Measurements from ENCODE around the gene RNGTT. TPM values are rescaled to one million over a fixed set of nuclear protein-coding genes. Genes with fewer than 3 reads are reported as not detected.
"Not testable (repeated sequence)": the region's sequence is repeated elsewhere in the genome, so short reads cannot be mapped to it uniquely, and the experiment has no call there.

RNGTT gene
- total RNA-seq, 1 donor from 2014 or later, result 8.9 TPM

- DNase-seq (ENCODE audit: low read depth in 2 of 2), result peak in 1 of 2 donors; percentile 2
These were observed 148.5 kb downstream of the RNGTT start for GRCh38 chr6:88814909-88815308.

GRCh38 chr6:88813045-88813444 lies 150.4 kb downstream of the RNGTT start:
- no peak for DNase-seq (ENCODE audit: low read depth in 2 of 2)

GRCh38 chr6:88810701-88811100 lies 152.7 kb downstream of the RNGTT start:
- no peak for DNase-seq (ENCODE audit: low read depth in 2 of 2)

GRCh38 chr6:88810089-88810488 lies 153.3 kb downstream of the RNGTT start:
- no peak for DNase-seq (ENCODE audit: low read depth in 2 of 2)

GRCh38 chr6:88808381-88808780 lies 155.0 kb downstream of the RNGTT start:
- DNase-seq (ENCODE audit: low read depth in 2 of 2), result no peak

- DNase-seq (ENCODE audit: low read depth in 2 of 2), result no peak
These were observed 155.8 kb downstream of the RNGTT start for GRCh38 chr6:88807622-88808021.

GRCh38 chr6:88806728-88807127 lies 156.7 kb downstream of the RNGTT start:
- no peak for DNase-seq (ENCODE audit: low read depth in 2 of 2)

- no peak for DNase-seq (ENCODE audit: low read depth in 2 of 2)
These were observed 158.7 kb downstream of the RNGTT start for GRCh38 chr6:88804701-88805100.

- DNase-seq (ENCODE audit: low read depth in 2 of 2), result no peak
These were observed 177.9 kb downstream of the RNGTT start for GRCh38 chr6:88785478-88785877.

GRCh38 chr6:88780714-88781389 lies 182.6 kb downstream of the RNGTT start:
- DNase-seq (ENCODE audit: low read depth in 2 of 2), result peak; percentile 35 to 63

- DNase-seq (ENCODE audit: low read depth in 2 of 2), result no peak
These were observed 187.4 kb downstream of the RNGTT start for GRCh38 chr6:88775866-88776571.

GRCh38 chr6:88768114-88768513 lies 195.3 kb downstream of the RNGTT start:
- DNase-seq (ENCODE audit: low read depth in 2 of 2), result not testable (repeated sequence)

- DNase-seq (ENCODE audit: low read depth in 2 of 2), result no peak
These were observed 199.3 kb downstream of the RNGTT start for GRCh38 chr6:88764081-88764480.

- no peak for DNase-seq (ENCODE audit: low read depth in 2 of 2)
These were observed 200.3 kb downstream of the RNGTT start for GRCh38 chr6:88763160-88763559.

GRCh38 chr6:88761237-88762031 lies 202.0 kb downstream of the RNGTT start:
- no peak for DNase-seq (ENCODE audit: low read depth in 2 of 2)

- DNase-seq (ENCODE audit: low read depth in 2 of 2), result no peak
These were observed 203.3 kb downstream of the RNGTT start for GRCh38 chr6:88760091-88760490.

GRCh38 chr6:88750936-88751335 lies 212.5 kb downstream of the RNGTT start:
- DNase-seq (ENCODE audit: low read depth in 2 of 2), result no peak

- no peak for DNase-seq (ENCODE audit: low read depth in 2 of 2)
These were observed 213.6 kb downstream of the RNGTT start for GRCh38 chr6:88749849-88750248.

GRCh38 chr6:88748141-88748540 lies 215.3 kb downstream of the RNGTT start:
- no peak for DNase-seq (ENCODE audit: low read depth in 2 of 2)

GRCh38 chr6:88741939-88742338 lies 221.5 kb downstream of the RNGTT start:
- no peak for DNase-seq (ENCODE audit: low read depth in 2 of 2)

- no peak for DNase-seq (ENCODE audit: low read depth in 2 of 2)
These were observed 222.3 kb downstream of the RNGTT start for GRCh38 chr6:88741071-88741470.

- DNase-seq (ENCODE audit: low read depth in 2 of 2), result no peak
These were observed 228.9 kb downstream of the RNGTT start for GRCh38 chr6:88734544-88734943.

Measured in dermis microvascular lymphatic vessel endothelial cell (primary cell).